NCI-H748 (cell line): ENCODE measurements around the gene ARHGAP5.

ENCODE experiments used
- DNase-seq: peaks from one replicate; lab custom pipeline; 2025; ENCODE audit not compliant: unreplicated experiment; lab: John Stamatoyannopoulos, UW

ARHGAP5 gene

DNA sequence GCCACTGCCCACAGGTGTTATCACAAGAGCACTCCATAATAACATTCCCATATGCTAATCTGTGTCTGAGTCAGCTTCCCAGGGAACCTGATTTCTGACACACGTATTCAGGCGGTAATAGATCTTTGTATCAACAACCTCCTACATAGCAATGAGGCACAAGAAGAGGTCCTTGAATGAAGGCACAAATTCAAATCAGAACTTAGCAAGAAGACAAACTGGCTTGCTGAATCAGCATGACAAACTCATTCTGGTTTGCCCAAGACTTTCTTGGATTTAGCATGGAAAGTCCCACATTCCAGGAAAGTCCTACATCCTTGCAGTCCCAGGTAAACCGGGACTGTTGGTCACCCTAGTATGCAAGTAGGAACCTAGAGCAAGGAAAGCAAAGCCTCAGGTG is 90.8 kb downstream of the ARHGAP5 start:
- DNase-seq, result no peak

DNA sequence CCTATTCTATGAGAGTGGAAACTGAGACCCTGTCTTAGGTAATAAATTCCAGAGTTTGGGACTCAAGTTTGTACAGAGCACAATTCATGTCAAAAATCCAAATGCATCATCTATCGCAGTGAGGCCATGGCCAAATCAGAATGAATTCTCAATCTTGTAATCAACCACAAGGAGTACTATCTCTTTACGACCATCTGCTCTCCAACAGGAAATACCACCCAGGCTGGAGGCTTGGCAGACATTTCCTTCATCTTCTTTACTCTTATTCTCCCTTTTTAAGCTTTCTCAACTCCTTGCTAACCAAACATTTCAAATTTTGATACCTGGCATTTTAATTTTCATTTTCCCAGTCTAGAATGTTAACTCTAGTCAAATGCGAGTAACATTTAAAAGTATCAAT is 92.1 kb downstream of the ARHGAP5 start:
- DNase-seq, result no peak

DNA sequence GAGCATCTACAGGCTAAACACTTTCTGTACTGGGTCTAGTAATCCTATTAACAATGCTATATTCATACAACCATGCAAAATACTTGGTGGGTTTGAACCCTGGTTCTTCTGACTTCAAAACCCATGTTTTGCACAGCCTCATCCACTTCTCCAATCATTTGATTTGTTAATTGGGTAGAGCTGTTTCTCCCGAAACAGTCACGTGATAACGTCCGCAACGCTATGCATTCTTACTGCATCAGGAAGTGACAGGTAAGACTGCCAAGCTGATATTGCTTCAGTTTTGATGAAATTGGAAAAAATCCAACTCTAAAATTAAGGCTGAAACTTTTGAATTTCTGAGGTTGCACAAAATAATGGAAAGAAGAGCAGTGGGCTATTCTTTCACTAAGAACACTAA is 94.4 kb downstream of the ARHGAP5 start:
- DNase-seq, result no peak

DNA sequence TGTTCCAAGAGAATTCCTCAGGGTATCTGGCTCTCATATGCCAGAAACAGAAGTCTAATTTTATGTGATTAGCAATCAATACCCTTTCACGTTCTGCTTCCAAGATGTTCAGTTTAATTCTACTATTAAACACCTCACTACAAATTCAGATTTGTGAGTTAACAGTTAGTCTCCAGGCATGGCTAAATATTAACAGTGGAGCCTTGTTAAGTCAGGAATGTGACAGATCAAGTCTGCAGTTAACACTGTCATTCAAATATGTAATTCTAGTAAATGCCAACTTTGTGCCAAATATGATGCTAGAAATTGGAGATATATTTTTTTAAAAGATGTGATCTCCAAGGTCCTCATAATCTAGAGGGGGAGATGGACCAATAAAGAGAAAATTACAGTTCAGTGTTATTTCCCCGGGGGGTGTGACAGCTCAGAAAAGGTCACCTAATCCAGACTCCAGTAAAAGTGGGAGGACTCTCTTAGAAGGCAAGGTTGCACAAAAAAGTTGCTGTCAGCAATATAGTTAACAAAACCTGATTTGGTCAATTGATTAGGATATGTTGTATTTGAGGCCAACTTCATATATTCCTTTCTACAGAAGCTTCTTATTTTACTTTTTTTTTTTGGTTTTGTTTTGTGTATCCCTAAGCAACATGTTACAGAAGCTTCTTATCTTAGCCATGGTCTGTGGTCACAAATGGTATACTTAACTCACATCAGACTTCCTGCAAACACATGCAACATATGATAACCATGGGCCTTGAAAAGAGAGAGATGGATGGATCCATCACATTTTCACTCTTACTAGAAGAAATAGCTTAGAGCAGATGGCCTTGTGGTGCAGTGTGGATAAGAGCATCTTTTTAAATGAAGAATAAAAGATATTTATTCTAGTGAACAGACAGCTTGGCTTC is 106.3 kb downstream of the ARHGAP5 start:
- DNase-seq, result no peak

DNA sequence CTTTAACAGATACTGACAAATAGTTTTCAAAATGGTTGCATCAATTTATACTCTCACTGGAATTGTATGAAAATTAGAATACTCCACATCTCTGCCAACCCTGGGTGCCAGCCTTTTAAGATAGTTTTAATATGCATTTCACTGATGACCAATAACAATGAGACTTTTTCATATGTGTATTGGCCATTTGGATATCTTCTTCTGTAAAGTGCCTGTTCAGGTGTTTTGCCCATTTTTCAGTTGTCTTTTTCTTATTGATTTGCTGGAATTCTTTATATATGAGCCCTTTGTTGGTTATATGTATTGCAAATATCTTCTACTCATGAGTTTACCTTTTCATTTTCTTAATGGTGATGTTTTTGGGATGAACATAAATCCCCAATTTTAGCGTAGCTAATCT is 108.0 kb downstream of the ARHGAP5 start:
- no peak for DNase-seq

GRCh38 chr14:32186248-32186647 is 109.1 kb downstream of the ARHGAP5 start:
- DNase-seq, result no peak

GRCh38 chr14:32189811-32190210 is 112.7 kb downstream of the ARHGAP5 start:
- DNase-seq, result no peak

DNA sequence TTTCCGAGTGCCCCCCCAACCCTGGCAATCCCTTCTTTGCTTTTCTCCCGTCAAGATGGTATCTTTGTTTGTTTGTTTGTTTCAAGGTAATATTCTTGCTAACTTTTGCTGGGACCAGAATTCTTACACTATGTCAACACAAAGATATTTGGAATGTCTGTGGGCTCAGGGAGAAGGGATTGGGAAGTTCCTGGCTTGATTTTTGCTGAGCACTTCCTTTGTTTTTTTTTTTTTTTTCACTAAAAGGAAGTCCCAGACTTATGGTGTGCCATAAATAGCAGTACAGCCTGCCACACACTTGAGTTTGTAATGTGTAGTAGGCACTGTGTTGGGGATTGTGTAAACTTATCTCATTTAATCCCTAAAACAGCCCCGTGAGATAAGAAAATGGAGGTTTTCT is 113.6 kb downstream of the ARHGAP5 start:
- DNase-seq, result no peak

DNA sequence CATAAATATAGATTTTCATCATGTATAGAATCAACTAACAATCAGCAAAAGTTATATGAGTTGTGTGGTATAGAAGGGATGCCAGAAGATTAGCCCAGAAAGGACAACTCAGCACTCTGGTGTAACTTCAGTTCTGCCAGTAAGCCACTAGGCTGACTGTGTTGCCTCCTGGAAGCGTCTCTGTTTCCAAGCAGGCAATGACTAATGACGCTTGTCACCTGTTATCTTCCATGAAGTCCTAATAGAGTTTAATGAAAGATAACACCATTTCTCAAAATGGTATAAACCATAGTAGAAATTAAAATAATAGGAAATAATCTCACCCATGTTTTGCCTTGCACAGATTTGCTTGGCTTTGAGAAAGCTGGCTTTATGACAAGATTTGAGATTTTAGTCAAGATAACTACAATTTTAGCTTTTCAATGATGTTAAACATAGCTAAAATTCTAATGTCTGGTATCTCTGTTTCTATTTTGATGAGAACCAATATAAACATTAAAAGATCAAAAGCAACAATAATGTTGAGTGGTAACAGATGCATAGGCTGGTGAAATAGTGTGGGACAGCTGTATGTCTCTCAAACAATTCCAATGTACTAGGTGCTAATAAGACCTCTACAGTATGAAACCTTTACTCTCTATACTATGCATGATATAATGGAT is 115.7 kb downstream of the ARHGAP5 start:
- no peak for DNase-seq

DNA sequence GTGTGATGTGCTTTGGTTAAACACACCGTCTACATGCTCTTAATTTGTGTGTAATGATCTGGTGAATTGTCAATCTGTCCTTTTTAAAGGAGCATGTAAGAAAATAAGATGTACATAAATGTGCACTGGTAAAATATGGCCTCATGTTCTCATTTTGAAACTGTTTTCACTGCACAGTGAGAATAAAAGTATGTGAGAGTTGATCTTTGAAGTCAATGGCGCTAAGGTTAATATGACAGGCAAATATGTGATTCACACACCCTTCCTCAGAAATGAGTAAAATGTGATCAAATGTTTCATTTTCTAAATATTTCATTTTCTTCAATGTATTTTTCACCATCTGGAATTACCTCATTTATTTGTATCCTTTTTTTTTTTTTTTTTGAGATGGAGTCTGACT is 116.4 kb downstream of the ARHGAP5 start:
- no peak for DNase-seq

GRCh38 chr14:32195636-32196035 is 118.5 kb downstream of the ARHGAP5 start:
- DNase-seq, result no peak

DNA sequence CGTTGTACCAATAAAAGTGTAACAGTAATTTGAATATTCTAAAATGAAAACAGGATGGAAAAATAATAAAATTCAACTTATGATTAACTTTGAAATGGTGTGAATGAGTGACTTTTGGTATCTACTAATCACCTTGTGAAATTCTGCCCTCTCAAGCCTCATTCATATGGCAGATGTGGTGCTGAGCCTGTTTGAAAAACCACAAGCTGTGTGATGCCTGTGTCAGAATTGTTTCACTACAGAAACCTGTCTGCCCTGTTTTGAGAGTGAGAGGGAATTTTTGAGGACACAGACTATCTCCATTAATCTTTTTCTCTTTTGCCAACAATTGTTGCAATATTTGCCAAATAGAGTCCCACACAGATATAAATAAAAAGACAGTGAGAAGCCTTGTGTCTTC is 120.8 kb downstream of the ARHGAP5 start:
- DNase-seq, result no peak

- DNase-seq, result no peak
Observed at GRCh38 chr14:32200368-32201192, 123.5 kb downstream of the ARHGAP5 start.

- peak; percentile 93 for DNase-seq
Observed at GRCh38 chr14:32201193-32201815, 124.2 kb downstream of the ARHGAP5 start.

DNA sequence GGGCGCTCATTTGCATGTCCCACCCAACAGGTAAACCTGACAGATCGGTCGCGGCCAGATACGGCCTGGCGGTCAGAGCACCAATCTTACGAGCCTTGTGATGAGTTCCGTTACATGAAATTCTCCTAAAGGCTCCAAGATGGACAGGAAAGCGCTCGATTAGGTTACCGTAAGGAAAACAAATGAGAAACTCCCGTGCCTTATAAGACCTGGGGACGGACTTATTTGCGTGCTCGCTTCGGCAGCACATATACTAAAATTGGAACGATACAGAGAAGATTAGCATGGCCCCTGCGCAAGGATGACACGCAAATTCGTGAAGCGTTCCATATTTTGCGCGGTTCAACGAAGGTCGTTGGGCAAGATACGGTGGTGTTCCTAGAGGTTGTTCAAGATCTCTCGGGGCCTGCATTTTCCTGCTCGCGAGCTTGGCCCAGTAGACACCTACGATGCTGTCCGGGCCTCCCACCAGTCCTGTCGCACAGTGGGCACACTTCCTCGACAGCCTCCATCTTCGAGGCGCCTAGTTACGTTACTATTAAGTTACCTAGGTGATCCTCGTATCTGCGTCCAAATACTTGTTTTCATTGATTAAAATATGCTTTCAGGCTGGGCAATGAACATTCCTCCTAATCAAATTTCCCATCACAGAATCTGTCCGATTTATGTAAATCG is 124.8 kb downstream of the ARHGAP5 start, which contains the start of gene RNU6-7:
RNU6-7 (plus strand) TSS at position 230 of the 675 bp plus-strand sequence.
- DNase-seq, result peak; percentile 74

- DNase-seq, result peak; percentile 66
Observed at GRCh38 chr14:32202491-32202997, 125.4 kb downstream of the ARHGAP5 start.

DNA sequence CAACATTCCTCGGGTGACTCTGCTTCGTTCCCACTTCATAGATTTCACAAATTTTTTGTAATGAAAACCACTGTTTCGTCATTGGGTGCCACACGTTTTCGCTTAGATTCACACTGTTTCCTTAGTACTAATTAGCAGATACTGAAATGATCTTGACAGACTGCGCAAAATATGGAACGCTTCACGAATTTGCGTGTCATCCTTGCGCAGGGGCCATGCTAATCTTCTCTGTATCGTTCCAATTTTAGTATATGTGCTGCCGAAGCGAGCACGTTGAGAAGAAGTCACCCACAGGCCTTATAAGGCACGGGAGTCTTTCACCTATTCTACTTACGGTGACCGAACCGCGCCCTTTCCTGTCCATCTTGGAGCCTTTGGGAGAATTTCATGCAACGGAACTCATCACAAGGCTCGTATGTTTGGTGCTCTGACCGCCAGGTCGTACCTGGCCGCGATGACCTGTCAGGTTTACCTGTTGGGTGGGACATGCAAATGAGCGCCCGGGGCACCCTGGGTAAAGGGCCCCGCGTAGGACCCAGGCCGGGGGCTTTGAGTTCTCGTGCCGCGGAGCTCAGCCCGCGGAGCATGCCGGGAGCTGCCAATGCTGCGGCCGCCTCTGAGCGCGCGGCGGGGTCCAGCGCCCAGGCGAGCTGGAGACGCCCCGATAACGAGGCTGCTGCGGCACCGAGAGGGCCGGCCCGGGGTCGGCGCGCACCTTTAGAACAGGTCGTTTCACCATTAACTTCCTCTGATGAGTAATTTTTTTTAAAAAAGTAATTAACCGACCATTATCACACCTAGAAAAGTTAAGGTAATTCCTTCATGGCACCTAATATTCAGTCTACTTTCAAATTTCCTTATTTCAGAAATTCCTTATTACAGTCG is 126.1 kb downstream of the ARHGAP5 start, which contains the start of gene RNU6-8:
RNU6-8 (minus strand) TSS at position 272 of the 885 bp plus-strand sequence.
- peak; percentile 97 for DNase-seq

DNA sequence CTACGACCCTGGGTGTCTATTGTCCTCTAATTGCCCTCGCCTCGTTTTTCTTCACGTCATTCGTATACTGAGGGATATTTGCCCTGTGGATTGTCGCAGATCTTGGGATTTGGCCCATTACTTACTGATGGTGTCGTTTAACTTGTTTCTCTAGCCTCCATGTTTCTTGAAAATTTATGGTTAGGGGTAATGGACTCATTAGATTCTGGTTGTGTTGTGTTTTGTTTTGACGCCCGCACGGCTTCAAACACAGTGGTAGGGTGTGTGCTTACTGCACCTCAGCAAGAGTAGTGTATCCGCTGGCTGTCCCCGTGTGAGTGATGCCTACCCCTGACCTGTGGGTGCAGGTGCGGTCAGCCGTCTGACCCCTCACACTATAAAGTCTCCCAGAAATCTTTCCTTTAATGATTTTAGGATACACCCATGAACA is 126.8 kb downstream of the ARHGAP5 start:
- DNase-seq, result peak; percentile 74

DNA sequence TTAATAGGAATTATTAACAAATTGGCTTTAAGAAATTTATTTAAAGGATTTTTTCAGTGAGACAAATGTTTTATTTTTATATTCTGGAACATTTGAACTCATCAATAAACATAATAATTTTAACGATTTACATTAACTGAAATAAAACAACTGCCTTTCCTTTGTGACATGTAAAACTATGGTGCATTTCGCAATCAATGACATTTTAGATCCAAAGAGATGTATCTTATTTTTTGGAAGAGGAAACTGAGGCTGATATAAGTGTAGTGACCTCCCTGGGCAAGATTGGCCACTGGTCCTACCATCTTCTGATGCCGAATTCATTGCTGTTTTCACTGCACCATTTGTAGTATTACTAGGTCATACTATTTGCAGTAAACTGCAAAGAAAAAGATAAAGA is 128.4 kb downstream of the ARHGAP5 start:
- no peak for DNase-seq
